ENCODE results near the gene YAP1.
A peak's percentile ranks its signal among the peaks of the same experiment; 100 is the strongest.

The YAP1 gene

DNA sequence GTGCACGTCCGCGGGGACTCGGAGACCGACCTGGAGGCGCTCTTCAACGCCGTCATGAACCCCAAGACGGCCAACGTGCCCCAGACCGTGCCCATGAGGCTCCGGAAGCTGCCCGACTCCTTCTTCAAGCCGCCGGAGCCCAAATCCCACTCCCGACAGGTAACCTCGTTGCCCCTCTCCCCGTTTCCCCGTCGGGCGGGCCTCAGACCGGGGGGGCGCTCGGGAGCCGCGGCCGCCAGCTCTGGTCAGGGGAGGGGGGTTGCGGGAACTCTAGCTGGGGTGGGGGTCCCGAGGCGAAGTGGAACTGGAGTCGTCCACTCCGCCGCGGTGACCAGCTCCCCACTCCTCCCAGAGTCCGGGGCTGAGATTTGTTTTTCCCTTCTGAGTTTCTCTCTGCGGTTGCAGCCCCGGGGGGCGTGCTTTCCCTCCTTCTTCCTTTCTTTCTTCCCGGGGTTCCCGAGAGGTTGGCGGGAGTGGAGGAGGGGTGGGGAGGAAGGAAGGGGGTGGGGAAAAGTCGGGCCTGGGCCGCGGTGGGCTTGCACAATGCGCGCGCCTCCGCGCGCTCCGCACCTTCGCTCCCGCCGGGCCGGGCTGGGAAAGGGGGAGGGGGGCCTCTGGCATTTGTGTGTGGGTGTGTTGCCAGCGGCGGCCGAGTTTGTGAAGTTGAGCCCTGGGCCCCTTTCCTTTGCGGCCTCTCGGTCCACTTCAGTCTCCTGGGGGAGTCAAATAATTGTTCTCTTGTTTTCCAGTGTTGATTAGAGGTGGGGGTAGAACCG, 952 bp downstream of the YAP1 start:
- Mint-ChIP-seq H3K4me1 (ENCODE audit: low read depth) (peaks cover 15% of the 10 kb centered on the region), H3K9me3 (ENCODE audit: low read depth) (no peaks in the 10 kb centered on the region), H3K27ac (no peak overlapping the region), H3K27me3 (peaks cover 27% of the 10 kb centered on the region), H3K4me3 (peak overlapping the region; percentile 87), H3K36me3 (no peaks in the 10 kb centered on the region)

- Mint-ChIP-seq H3K4me1 (ENCODE audit: low read depth) (peaks cover 15% of the 10 kb centered on the region), H3K36me3 (no peaks in the 10 kb centered on the region), H3K27ac (no peak overlapping the region), H3K9me3 (ENCODE audit: low read depth) (no peaks in the 10 kb centered on the region), H3K27me3 (peaks cover 29% of the 10 kb centered on the region), H3K4me3 (peak overlapping the region; percentile 87)
Observed at GRCh38 chr11:102111787-102112508, 1.7 kb downstream of the YAP1 start.

DNA sequence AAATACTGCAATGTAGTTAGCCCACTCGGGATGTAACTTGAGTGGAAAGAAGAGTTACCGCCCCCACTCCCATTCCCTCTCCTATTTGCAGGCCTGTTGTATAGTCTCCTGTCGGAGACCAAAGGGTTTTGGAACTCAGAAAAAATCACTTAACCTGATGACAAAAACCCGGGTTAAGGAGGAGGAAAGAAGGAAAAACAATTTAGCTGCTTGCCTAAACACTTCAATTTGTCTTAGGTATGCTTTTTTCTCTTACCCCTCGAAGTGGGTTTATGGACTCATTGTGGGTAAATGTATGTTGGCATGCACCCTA, 2.2 kb downstream of the YAP1 start:
- H3K4me3 Mint-ChIP-seq, result peak overlapping the region; percentile 87

DNA sequence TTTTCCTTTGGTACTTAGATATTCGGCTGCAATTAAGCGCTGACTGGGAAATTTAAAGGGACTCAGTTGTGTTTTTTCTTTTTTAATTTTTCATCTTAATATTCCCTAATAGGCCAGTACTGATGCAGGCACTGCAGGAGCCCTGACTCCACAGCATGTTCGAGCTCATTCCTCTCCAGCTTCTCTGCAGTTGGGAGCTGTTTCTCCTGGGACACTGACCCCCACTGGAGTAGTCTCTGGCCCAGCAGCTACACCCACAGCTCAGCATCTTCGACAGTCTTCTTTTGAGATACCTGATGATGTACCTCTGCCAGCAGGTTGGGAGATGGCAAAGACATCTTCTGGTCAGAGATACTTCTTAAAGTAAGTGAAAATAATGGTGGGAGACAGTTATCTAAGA, 3.8 kb downstream of the YAP1 start:
- no peak overlapping the region for H3K4me3 Mint-ChIP-seq
- no peak overlapping the region for H3K27ac Mint-ChIP-seq
- peaks cover 28% of the 10 kb centered on the region for H3K27me3 Mint-ChIP-seq
- no peaks in the 10 kb centered on the region for H3K9me3 Mint-ChIP-seq (ENCODE audit: low read depth)
- no peaks in the 10 kb centered on the region for H3K36me3 Mint-ChIP-seq
- H3K4me1 Mint-ChIP-seq (ENCODE audit: low read depth), result peaks cover 16% of the 10 kb centered on the region

More for the DNA sequence above, 2.2 kb downstream of the YAP1 start:
- no peaks in the 10 kb centered on the region for H3K9me3 Mint-ChIP-seq (ENCODE audit: low read depth)
- H3K27me3 Mint-ChIP-seq, result peaks cover 29% of the 10 kb centered on the region
- peaks cover 15% of the 10 kb centered on the region for H3K4me1 Mint-ChIP-seq (ENCODE audit: low read depth)
- no peak overlapping the region for H3K27ac Mint-ChIP-seq
- H3K36me3 Mint-ChIP-seq, result no peaks in the 10 kb centered on the region

DNA sequence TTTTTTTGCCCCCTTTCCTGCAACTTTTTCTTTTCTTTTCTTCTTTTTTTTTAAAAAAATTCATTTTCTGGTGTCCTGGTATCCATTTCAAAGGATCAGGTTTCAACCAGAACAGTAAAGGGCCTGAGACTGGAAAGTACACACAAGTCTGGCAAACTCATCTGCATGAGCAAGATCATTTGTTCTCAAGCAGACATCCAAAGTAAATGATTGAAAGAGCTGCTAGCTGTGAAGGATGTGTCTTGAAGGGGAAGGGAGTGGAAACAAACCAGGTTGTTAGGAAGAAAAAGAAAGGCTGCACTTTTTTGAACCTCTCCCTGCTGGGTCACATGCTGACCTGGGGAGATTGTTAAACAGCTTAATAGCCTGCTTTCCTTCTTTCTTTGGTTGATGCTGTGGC, 5.3 kb downstream of the YAP1 start:
- peaks cover 9% of the 10 kb centered on the region for H3K4me1 Mint-ChIP-seq (ENCODE audit: low read depth)
- H3K27me3 Mint-ChIP-seq, result peaks cover 27% of the 10 kb centered on the region
- no peaks in the 10 kb centered on the region for H3K9me3 Mint-ChIP-seq (ENCODE audit: low read depth)
- no peaks in the 10 kb centered on the region for H3K36me3 Mint-ChIP-seq
- H3K27ac Mint-ChIP-seq, result no peak overlapping the region
- no peak overlapping the region for H3K4me3 Mint-ChIP-seq

DNA sequence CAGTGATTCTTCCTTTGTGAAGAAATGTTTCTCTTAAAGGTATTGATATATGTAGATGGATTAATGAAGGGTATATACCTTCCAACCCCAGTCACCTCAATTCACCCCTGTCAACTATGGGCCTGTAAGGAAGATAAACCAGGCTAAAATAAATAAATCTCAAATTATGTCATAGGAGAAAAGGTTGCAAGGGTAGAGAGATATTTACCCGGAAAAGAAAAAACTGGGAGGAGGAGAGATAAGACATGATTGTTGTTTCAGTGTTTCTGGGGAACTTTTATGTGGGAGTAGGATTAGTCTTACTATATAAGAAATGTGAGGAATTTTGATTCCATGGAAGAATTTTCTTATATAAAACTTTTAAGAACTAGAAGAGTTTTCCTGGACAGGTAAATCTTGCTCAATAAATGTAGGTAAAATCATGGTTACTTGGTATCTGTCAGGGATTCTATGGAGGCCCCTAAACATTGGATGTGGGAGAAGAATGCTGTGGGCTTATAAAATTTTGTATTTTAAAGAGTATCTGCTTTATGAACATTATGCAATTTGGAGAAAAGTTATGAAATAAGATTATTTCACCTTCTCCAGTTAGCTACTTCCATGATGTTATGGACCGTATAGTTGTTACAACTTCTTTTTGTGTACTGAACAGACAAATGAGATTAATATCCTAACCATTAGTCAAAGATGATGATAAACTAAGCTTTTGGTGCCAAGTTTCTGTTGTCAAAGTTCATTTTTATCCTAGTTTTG, 6.4 kb downstream of the YAP1 start:
- peaks cover 8% of the 10 kb centered on the region for H3K4me1 Mint-ChIP-seq (ENCODE audit: low read depth)
- no peaks in the 10 kb centered on the region for H3K36me3 Mint-ChIP-seq
- peaks cover 29% of the 10 kb centered on the region for H3K27me3 Mint-ChIP-seq
- no peaks in the 10 kb centered on the region for H3K9me3 Mint-ChIP-seq (ENCODE audit: low read depth)
- no peak overlapping the region for H3K4me3 Mint-ChIP-seq
- no peak overlapping the region for H3K27ac Mint-ChIP-seq

DNA sequence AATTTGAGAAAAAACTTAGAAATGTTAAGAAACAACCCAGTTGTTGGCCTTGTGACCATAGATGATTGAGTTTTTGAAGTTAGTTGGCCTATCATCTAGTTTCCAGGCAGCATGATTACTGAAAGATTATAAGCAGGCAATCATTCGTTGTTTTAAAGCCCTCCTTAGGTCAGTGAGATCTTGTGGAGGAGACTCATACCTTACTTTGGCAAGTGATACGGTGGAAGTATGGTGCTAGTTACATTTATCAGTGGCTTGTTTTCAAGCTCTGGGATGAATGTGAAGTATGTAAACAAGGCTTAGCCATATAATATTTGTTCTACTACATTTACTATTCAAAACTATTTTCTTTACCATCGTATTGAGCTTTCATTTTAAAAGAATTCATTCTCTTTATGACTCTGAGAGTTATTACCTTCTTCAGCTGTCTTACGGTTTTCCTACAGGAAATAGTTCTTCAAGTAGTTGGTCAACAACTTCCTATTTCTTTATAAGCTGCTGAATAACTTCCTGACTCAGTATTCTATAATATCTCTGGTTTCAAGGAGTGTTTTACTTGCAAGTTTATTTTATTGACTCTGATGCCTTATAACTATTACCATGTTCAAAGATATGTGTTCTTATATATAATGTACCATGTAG, 7.3 kb downstream of the YAP1 start:
- H3K9me3 Mint-ChIP-seq (ENCODE audit: low read depth), result no peaks in the 10 kb centered on the region
- peaks cover 30% of the 10 kb centered on the region for H3K27me3 Mint-ChIP-seq
- no peak overlapping the region for H3K4me3 Mint-ChIP-seq
- H3K27ac Mint-ChIP-seq, result no peak overlapping the region
- peaks cover 1% of the 10 kb centered on the region for H3K4me1 Mint-ChIP-seq (ENCODE audit: low read depth)
- H3K36me3 Mint-ChIP-seq, result no peaks in the 10 kb centered on the region

GRCh38 chr11:102118937-102119336, 8.7 kb downstream of the YAP1 start:
- Mint-ChIP-seq H3K4me3 (no peak overlapping the region), H3K36me3 (no peaks in the 10 kb centered on the region), H3K27ac (no peak overlapping the region), H3K9me3 (ENCODE audit: low read depth) (no peaks in the 10 kb centered on the region), H3K4me1 (ENCODE audit: low read depth) (peaks cover 1% of the 10 kb centered on the region), H3K27me3 (peaks cover 32% of the 10 kb centered on the region)

DNA sequence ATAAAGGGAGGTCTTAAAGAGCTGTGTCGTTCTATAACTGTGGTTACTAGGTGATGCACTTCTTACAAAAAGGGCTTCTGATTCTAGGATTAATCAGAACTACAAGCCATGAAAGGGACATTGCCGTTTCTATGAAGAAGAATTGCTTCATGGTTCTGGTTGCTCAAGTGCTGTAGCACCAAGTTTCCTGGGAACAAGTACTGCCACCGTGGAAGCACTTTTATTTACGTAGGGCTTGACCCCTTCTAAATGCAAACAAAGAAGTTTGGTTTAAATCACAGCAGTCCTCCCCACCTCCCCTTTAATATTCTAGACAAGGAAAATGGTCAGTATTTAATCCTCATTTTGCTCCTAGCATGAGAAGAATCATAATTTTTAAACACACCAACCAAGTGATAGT, 9.8 kb downstream of the YAP1 start:
- no peak overlapping the region for H3K27ac Mint-ChIP-seq
- H3K27me3 Mint-ChIP-seq, result peaks cover 33% of the 10 kb centered on the region
- peaks cover 1% of the 10 kb centered on the region for H3K4me1 Mint-ChIP-seq (ENCODE audit: low read depth)
- H3K36me3 Mint-ChIP-seq, result no peaks in the 10 kb centered on the region
- H3K4me3 Mint-ChIP-seq, result no peak overlapping the region
- no peaks in the 10 kb centered on the region for H3K9me3 Mint-ChIP-seq (ENCODE audit: low read depth)

DNA sequence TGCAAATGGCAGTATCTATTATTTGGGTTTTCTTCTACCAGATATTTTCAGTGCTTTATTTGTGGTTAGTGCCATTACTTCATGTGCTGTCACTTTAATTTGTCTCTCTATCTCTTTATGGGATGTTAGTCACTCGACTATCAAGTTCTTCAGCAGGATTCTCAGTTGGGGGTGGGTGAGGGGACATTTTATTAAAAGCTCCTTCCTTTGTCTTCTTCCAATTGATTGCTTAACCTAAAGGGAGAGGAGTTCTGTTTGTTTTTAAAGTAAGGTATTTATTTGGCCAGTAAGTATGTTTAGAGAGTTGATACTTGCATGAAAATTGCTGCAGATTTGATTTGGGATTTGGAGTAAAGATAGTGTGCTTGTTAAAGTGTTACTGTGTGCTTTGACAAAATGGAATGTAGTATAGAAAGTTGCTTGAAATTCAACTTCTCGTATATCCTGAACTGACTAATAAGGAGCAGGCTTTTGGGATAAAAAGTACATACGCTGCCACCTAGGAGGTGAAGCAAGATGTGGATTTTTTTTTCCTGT, 10.3 kb downstream of the YAP1 start:
- peaks cover 29% of the 10 kb centered on the region for H3K27me3 Mint-ChIP-seq

GRCh38 chr11:102121329-102121728, 11.1 kb downstream of the YAP1 start:
- Mint-ChIP-seq H3K36me3 (no peaks in the 10 kb centered on the region), H3K27me3 (peaks cover 30% of the 10 kb centered on the region), H3K4me3 (no peak overlapping the region), H3K4me1 (ENCODE audit: low read depth) (peaks cover 1% of the 10 kb centered on the region), H3K27ac (no peak overlapping the region), H3K9me3 (ENCODE audit: low read depth) (no peaks in the 10 kb centered on the region)

More for the DNA sequence above, 10.3 kb downstream of the YAP1 start:
- no peaks in the 10 kb centered on the region for H3K9me3 Mint-ChIP-seq (ENCODE audit: low read depth)
- no peak overlapping the region for H3K27ac Mint-ChIP-seq
- H3K4me1 Mint-ChIP-seq (ENCODE audit: low read depth), result peaks cover 1% of the 10 kb centered on the region
- no peaks in the 10 kb centered on the region for H3K36me3 Mint-ChIP-seq
- no peak overlapping the region for H3K4me3 Mint-ChIP-seq

DNA sequence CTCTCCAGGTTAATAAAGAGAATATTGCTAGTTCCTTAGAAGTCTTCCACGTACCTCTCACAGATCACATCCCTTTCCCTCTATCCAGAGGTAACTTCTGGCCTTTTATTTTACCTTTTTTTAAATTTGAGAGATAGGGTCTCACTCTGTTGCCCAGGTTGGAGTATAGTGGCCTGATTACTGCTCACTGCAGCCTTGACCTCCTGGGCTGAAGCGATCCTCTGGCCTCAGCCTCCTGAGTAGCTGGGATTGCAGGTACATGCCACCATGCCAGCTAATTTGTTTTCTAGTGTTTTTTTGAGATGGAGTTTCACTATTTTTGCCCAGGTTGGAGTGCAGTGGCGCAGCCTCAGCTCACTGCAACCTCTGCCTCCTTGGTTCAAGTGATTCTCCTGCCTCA, 24.4 kb downstream of the YAP1 start:
- peaks cover 11% of the 10 kb centered on the region for H3K27me3 Mint-ChIP-seq
- no peak overlapping the region for H3K4me3 Mint-ChIP-seq
- no peak overlapping the region for H3K27ac Mint-ChIP-seq
- no peaks in the 10 kb centered on the region for H3K4me1 Mint-ChIP-seq (ENCODE audit: low read depth)
- H3K9me3 Mint-ChIP-seq (ENCODE audit: low read depth), result no peaks in the 10 kb centered on the region
- no peaks in the 10 kb centered on the region for H3K36me3 Mint-ChIP-seq

DNA sequence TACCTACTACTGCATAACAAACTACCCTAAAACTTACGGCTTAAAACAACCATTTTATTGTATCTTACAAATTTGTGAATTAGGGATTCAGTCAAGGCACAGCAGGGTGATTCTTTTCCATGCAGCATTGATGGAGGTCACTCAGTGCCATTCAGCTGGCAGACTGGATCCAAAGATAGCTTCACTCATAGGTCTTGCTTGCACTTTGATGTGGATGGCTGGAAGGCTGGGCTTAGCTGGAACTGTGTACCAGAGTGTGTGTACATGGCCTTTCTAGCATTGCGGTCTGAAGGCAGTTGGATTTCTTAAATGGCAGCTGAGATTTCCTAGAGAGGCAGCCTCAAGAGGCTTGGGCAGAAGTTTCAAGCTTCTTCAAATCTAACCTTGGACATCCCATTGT, 25.0 kb downstream of the YAP1 start:
- H3K27me3 Mint-ChIP-seq, result peaks cover 12% of the 10 kb centered on the region
- no peak overlapping the region for H3K27ac Mint-ChIP-seq
- no peak overlapping the region for H3K4me3 Mint-ChIP-seq
- no peaks in the 10 kb centered on the region for H3K4me1 Mint-ChIP-seq (ENCODE audit: low read depth)
- H3K36me3 Mint-ChIP-seq, result no peaks in the 10 kb centered on the region
- no peaks in the 10 kb centered on the region for H3K9me3 Mint-ChIP-seq (ENCODE audit: low read depth)

- Mint-ChIP-seq H3K9me3 (ENCODE audit: low read depth) (no peaks in the 10 kb centered on the region), H3K4me3 (no peak overlapping the region), H3K27ac (no peak overlapping the region), H3K4me1 (ENCODE audit: low read depth) (no peaks in the 10 kb centered on the region), H3K36me3 (no peaks in the 10 kb centered on the region), H3K27me3 (peaks cover 12% of the 10 kb centered on the region)
Observed at GRCh38 chr11:102138223-102138622, 28.0 kb downstream of the YAP1 start.

- Mint-ChIP-seq H3K27ac (no peak overlapping the region), H3K36me3 (no peaks in the 10 kb centered on the region), H3K4me3 (no peak overlapping the region), H3K9me3 (ENCODE audit: low read depth) (no peaks in the 10 kb centered on the region), H3K27me3 (peaks cover 12% of the 10 kb centered on the region), H3K4me1 (ENCODE audit: low read depth) (no peaks in the 10 kb centered on the region)
Observed at GRCh38 chr11:102138670-102139069, 28.4 kb downstream of the YAP1 start.

Data from activated naive CD8-positive, alpha-beta T cell (primary cell).